ENCODE results near the gene MYADML2. TPM values are rescaled to one million over a fixed set of nuclear protein-coding genes. Genes with fewer than 3 reads are reported as not detected.

Gene MYADML2
- total RNA-seq, 2 donors from 2014 or later = not detected

GRCh38 chr17:81898885-81899284 is 48.1 kb downstream of the MYADML2 start:
- peaks cover 4% of the 10 kb centered on the region for H3K4me1 Mint-ChIP-seq
- H3K36me3 Mint-ChIP-seq (ENCODE audit: low read depth) = peaks cover 2% of the 10 kb centered on the region
- no peak overlapping the region for H3K4me3 Mint-ChIP-seq
- peaks cover 19% of the 10 kb centered on the region for H3K27me3 Mint-ChIP-seq
- H3K27ac Mint-ChIP-seq = no peak overlapping the region
- DNase-seq (no peak), ATAC-seq (no peak)
- H3K9me3 ChIP-seq (ENCODE audit: control insufficient read depth, low read length, poor library complexity, severe bottlenecking) = no peaks in the 10 kb centered on the region

GRCh38 chr17:81898029-81898866 is 48.8 kb downstream of the MYADML2 start:
- ATAC-seq = no peak
- Mint-ChIP-seq H3K4me3 (no peak overlapping the region), H3K36me3 (ENCODE audit: low read depth) (peaks cover 2% of the 10 kb centered on the region), H3K27me3 (peaks cover 19% of the 10 kb centered on the region), H3K27ac (no peak overlapping the region), H3K4me1 (peaks cover 4% of the 10 kb centered on the region)
- DNase-seq = no peak
- H3K9me3 ChIP-seq (ENCODE audit: control insufficient read depth, low read length, poor library complexity, severe bottlenecking) = no peaks in the 10 kb centered on the region

GRCh38 chr17:81895400-81895799 is 51.6 kb downstream of the MYADML2 start:
- H3K9me3 ChIP-seq (ENCODE audit: control insufficient read depth, low read length, poor library complexity, severe bottlenecking) = no peaks in the 10 kb centered on the region
- Mint-ChIP-seq H3K36me3 (ENCODE audit: low read depth) (peaks cover 4% of the 10 kb centered on the region), H3K27ac (no peak overlapping the region), H3K27me3 (peaks cover 7% of the 10 kb centered on the region), H3K4me3 (no peak overlapping the region), H3K4me1 (peaks cover 9% of the 10 kb centered on the region)
- ATAC-seq = no peak
- no peak for DNase-seq

- ATAC-seq (no peak), DNase-seq (no peak)
- Mint-ChIP-seq H3K4me3 (peak overlapping the region; percentile 91), H3K36me3 (ENCODE audit: low read depth) (peaks cover 10% of the 10 kb centered on the region), H3K27ac (peak overlapping the region; percentile 87), H3K27me3 (no peaks in the 10 kb centered on the region), H3K4me1 (peaks cover 15% of the 10 kb centered on the region)
- H3K9me3 ChIP-seq (ENCODE audit: control insufficient read depth, low read length, poor library complexity, severe bottlenecking) = no peaks in the 10 kb centered on the region
These were observed 55.8 kb downstream of the MYADML2 start for GRCh38 chr17:81891303-81891552.

GRCh38 chr17:81890447-81891302 is 56.4 kb downstream of the MYADML2 start:
- Mint-ChIP-seq H3K4me1 (peaks cover 19% of the 10 kb centered on the region), H3K27me3 (no peaks in the 10 kb centered on the region), H3K4me3 (peak overlapping the region; percentile 87), H3K36me3 (ENCODE audit: low read depth) (peaks cover 10% of the 10 kb centered on the region), H3K27ac (peak overlapping the region; percentile 87)
- DNase-seq (no peak), ATAC-seq (no peak)
- H3K9me3 ChIP-seq (ENCODE audit: control insufficient read depth, low read length, poor library complexity, severe bottlenecking) = no peaks in the 10 kb centered on the region

Other genes with a start within 250 kb of the MYADML2 start
- 10 to 100 TPM; 21.4 to 21.8 TPM for gene MRPL12, start 243.9 kb downstream of the MYADML2 start, total RNA-seq
- gene SLC25A10, start 234.9 kb downstream of the MYADML2 start, total RNA-seq = 1 to 10 TPM; 3.4 TPM
- not detected for gene GCGR, start 143.1 kb downstream of the MYADML2 start, total RNA-seq
- 10 to 100 TPM; 50.3 to 51.9 TPM for gene MCRIP1, start 113.9 kb downstream of the MYADML2 start, total RNA-seq
- not detected for gene PPP1R27, start 112.2 kb downstream of the MYADML2 start, total RNA-seq
- gene P4HB, start 86.7 kb downstream of the MYADML2 start, total RNA-seq = 100 to 1,000 TPM; 281 to 320 TPM
- 100 to 1,000 TPM; 564 to 643 TPM for gene ARHGDIA, start 75.9 kb downstream of the MYADML2 start, total RNA-seq
- gene ALYREF, start 55.6 kb downstream of the MYADML2 start, total RNA-seq = 10 to 100 TPM; 79.9 to 88.8 TPM
- gene ANAPC11, start 55.5 kb downstream of the MYADML2 start, total RNA-seq = 10 to 100 TPM; 32.8 to 36.2 TPM
- gene NPB, start 45.0 kb downstream of the MYADML2 start, total RNA-seq = not detected
- 10 to 100 TPM; 21.6 to 26.0 TPM for gene PCYT2, start 35.8 kb downstream of the MYADML2 start, total RNA-seq
- 10 to 100 TPM; 48.9 to 58.2 TPM for gene SIRT7, start 29.1 kb downstream of the MYADML2 start, total RNA-seq
- gene MAFG, start 19.5 kb downstream of the MYADML2 start, total RNA-seq = 10 to 100 TPM; 15.4 to 23.0 TPM
- gene PYCR1, start 9.9 kb downstream of the MYADML2 start, total RNA-seq = 1 to 10 TPM in 1 of 2 donors, under 1 TPM in 1; 0.72 to 1.9 TPM
- gene NOTUM, start 14.0 kb upstream of the MYADML2 start, total RNA-seq = not detected
- 10 to 100 TPM; 38.1 to 40.1 TPM for gene ASPSCR1, start 30.4 kb upstream of the MYADML2 start, total RNA-seq
- gene CENPX, start 75.6 kb upstream of the MYADML2 start, total RNA-seq = 10 to 100 TPM; 20.9 to 21.1 TPM
- 10 to 100 TPM; 12.9 to 13.5 TPM for gene LRRC45, start 76.1 kb upstream of the MYADML2 start, total RNA-seq
- gene RAC3, start 84.4 kb upstream of the MYADML2 start, total RNA-seq = 1 to 10 TPM; 2.6 to 3.1 TPM
- 10 to 100 TPM; 55.6 to 77.5 TPM for gene DCXR, start 90.5 kb upstream of the MYADML2 start, total RNA-seq
- 10 to 100 TPM; 26.5 to 28.3 TPM for gene RFNG, start 104.6 kb upstream of the MYADML2 start, total RNA-seq
- gene GPS1, start 104.7 kb upstream of the MYADML2 start, total RNA-seq = 10 to 100 TPM; 63.2 to 66.1 TPM
- gene DUS1L, start 118.6 kb upstream of the MYADML2 start, total RNA-seq = 100 to 1,000 TPM; 130 to 131 TPM
- gene FASN, start 151.0 kb upstream of the MYADML2 start, total RNA-seq = 100 to 1,000 TPM in 1 of 2 donors, 10 to 100 TPM in 1; 87.3 to 126 TPM